Left ventricle myocardium inferior (tissue), 1 donor: Measurements from ENCODE around the gene PXN. TPM values are rescaled to one million over a fixed set of nuclear protein-coding genes. Genes with fewer than 3 reads are reported as not detected.
A peak's percentile ranks its signal among the peaks of the same experiment; 100 is the strongest.

Source experiments
- DNase-seq: peaks from one replicate; pipeline ENCODE4 v3.0.0-alpha.2; 2020
- H3K27ac ChIP-seq: fragments of 200-600 bp; replicated peaks from 2 replicates; pipeline ENCODE4 v1.8.0; 2021
- H3K27me3 ChIP-seq: fragments of 200-600 bp; 2 replicates; pipeline ENCODE4 v1.8.0; 2021; ENCODE audit warnings: low read depth
- H3K36me3 ChIP-seq: fragments of 200-600 bp; 2 replicates; pipeline ENCODE4 v1.8.0; 2021
- H3K4me1 ChIP-seq: fragments of 200-600 bp; 2 replicates; pipeline ENCODE4 v1.8.0; 2021
- H3K4me3 ChIP-seq: fragments of 200-600 bp; 2 replicates; pipeline ENCODE4 v1.8.0; 2021; ENCODE audit warnings: mild to moderate bottlenecking, moderate library complexity
- H3K9me3 ChIP-seq: fragments of 200-600 bp; replicated peaks from 2 replicates; pipeline ENCODE4 v1.8.0; 2021
- intact Hi-C: fragments of 100-400 bp; cut with micrococcal nuclease; formaldehyde crosslinking; loops from one replicate; pipeline ENCODE4 v1.11.0; 2022
- total RNA-seq: library from RNA; stranded (reverse); fragmentation: NEBNext Ultra II Directional; extraction: Animal tissue kit (Norgen Biotek cat#: 25700); gene quantifications from one replicate; pipeline ENCODE4 v1.2.1, GENCODE V29; 2021
- TF ChIP-seq, protein P1 (sequence below): fragments of 200-600 bp; IDR thresholded peaks from 2 replicates; pipeline ENCODE4 v1.8.0; 2021; ENCODE audit warnings: antibody characterized with exemption, mild to moderate bottlenecking, borderline replicate concordance
- donor health status: DM: no; HTN: yes; CAD: no; lungs with severe emphysema.

Gene PXN
- total RNA-seq, 1 donor from 2014 or later: 59.8 TPM

DNA sequence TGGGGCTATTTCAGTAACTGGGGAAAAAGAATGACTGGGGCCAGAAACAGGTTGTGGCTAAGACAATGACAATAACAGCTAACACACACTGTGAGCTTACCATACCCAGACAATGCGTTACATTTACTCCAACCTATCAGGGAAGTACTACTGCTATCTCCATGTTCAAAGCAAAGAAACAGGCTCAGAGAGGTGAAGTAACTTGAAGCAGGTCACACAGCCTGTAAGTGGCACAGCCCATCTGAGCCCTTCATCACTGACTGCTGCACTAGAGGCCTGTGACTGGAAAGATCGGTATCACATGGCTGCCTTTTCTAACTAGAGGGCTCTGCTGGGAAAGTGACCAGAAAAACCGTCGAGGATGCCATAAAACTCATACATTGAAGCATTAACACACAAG, 78.9 kb downstream of the PXN start:
- intact Hi-C loops: no loop called here

DNA sequence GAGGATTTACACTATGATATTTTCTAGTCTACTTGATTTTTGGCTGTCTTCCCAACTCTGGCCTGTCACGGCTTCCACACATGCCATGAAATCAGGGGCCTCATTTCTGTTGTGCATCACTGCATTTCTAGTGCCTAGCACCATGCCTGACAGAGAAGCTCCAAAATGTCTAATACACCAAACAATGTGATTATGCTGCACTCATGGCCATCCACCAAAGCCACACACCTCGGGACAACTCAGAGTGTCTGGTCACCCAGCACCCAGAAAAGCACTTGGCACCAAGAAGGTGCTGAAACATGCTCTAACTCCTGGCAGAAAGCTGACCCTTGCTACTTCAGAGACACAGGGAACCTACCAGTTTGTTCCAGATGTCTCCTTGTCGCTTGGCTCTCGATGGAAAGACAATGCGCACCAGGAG, 82.3 kb downstream of the PXN start:
- Histone ChIP-seq H3K27me3 (no peaks in the 10 kb centered on the region), H3K4me1 (peaks cover 26% of the 10 kb centered on the region), H3K4me3 (no peak overlapping the region), H3K36me3 (peaks cover 93% of the 10 kb centered on the region), H3K9me3 (no peaks in the 10 kb centered on the region), H3K27ac (peak overlapping the region; percentile 5)
- no peak for DNase-seq
- intact Hi-C loops: no loop called here
- TF ChIP-seq, protein P1, sequence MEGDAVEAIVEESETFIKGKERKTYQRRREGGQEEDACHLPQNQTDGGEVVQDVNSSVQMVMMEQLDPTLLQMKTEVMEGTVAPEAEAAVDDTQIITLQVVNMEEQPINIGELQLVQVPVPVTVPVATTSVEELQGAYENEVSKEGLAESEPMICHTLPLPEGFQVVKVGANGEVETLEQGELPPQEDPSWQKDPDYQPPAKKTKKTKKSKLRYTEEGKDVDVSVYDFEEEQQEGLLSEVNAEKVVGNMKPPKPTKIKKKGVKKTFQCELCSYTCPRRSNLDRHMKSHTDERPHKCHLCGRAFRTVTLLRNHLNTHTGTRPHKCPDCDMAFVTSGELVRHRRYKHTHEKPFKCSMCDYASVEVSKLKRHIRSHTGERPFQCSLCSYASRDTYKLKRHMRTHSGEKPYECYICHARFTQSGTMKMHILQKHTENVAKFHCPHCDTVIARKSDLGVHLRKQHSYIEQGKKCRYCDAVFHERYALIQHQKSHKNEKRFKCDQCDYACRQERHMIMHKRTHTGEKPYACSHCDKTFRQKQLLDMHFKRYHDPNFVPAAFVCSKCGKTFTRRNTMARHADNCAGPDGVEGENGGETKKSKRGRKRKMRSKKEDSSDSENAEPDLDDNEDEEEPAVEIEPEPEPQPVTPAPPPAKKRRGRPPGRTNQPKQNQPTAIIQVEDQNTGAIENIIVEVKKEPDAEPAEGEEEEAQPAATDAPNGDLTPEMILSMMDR: no peak

More for the DNA sequence above, 78.9 kb downstream of the PXN start:
- TF ChIP-seq, protein P1: no peak
- peaks cover 95% of the 10 kb centered on the region for H3K36me3 ChIP-seq
- no peak overlapping the region for H3K4me3 ChIP-seq
- no peak for DNase-seq
- H3K9me3 ChIP-seq: no peaks in the 10 kb centered on the region
- H3K27me3 ChIP-seq: no peaks in the 10 kb centered on the region
- H3K27ac ChIP-seq: no peak overlapping the region
- H3K4me1 ChIP-seq: peaks cover 31% of the 10 kb centered on the region

DNA sequence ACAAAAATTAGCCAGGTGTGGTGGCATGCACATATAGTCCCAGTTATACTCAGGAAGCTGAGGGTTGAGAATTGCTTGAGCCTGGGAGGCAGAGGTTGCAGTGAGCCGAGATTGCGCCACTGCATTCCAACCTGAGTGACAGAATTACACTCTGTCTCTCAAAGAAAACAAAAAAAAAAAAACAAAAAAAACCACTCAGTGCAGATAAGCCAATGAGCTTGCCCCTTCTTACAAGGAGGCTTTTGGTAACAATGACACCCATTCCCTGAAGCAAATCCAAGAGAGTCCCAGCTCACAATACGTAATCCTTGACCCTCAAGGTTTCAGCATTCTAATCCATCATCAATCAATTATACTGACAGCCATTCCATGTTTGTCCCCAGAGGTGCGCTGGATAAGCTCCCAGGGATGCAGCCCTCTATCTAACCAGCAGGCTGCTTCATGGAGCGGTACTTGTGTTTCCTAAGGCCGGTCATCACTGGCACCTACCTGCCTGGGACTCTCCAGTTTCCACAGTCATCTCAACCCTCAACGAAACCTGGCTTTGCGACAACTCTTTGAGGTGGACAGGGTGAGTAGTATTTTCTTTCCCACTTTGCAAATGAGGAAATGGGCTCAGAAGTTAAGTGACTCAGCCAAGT, 83.4 kb downstream of the PXN start:
- Histone ChIP-seq H3K27me3 (no peaks in the 10 kb centered on the region), H3K9me3 (no peaks in the 10 kb centered on the region), H3K36me3 (peaks cover 93% of the 10 kb centered on the region), H3K4me3 (no peak overlapping the region), H3K27ac (no peak overlapping the region), H3K4me1 (peaks cover 26% of the 10 kb centered on the region)
- intact Hi-C loops: no loop called here
- no peak for DNase-seq
- TF ChIP-seq, protein P1: no peak

DNA sequence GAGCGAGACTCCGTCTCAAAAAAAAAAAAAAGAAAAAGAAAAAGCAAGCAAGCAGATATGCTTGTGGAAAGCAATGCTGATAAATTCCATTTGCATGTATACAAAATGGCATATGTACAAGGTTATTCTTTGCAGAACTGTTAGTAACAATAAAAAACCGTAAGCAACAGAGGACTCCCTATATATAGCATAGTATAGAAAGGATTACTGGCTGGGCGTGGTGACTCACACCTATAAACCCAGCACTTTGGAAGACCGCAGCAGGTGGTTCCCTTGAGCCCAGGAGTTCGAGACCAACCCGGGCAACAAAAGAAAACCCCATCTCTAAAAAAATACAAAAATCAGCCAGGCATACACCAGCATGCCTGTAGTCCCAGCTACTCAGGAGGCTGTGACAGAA, 84.6 kb downstream of the PXN start:
- Histone ChIP-seq H3K27me3 (no peaks in the 10 kb centered on the region), H3K4me1 (peaks cover 26% of the 10 kb centered on the region), H3K9me3 (no peaks in the 10 kb centered on the region), H3K36me3 (peaks cover 93% of the 10 kb centered on the region), H3K4me3 (no peak overlapping the region), H3K27ac (no peak overlapping the region)
- no peak for DNase-seq
- intact Hi-C loops: no loop called here
- TF ChIP-seq, protein P1: no peak

DNA sequence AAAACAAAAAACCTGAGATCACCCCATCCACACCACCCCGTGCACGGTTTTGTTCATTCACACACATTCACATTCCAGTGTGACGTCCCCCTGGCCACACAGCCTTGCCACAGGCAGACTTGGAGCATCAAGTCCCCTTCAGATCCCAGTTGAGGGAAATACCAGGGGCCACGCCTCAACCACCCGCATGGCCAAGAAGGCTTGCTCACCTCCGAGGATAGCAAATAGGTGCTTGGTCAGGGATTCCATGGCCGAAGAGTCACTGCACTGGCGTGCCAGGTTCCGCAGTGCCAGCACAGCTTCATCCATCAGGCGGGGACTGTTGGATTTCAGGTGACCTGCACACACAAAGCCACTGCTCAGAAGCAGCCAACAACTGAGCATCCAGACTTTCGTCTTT, 90.0 kb downstream of the PXN start:
- Histone ChIP-seq H3K4me1 (no peaks in the 10 kb centered on the region), H3K27ac (no peak overlapping the region), H3K27me3 (no peaks in the 10 kb centered on the region), H3K4me3 (no peak overlapping the region), H3K9me3 (no peaks in the 10 kb centered on the region), H3K36me3 (peaks cover 100% of the 10 kb centered on the region)
- TF ChIP-seq, protein P1: no peak
- intact Hi-C loops: no loop called here
- no peak for DNase-seq
